ENCODE results near the gene MYH7B. TPM values are rescaled to one million over a fixed set of nuclear protein-coding genes. Genes with fewer than 3 reads are reported as not detected.

The MYH7B gene
- total and polyA plus RNA-seq, 12 donors, result 22.1 to 962 (median 182) TPM

DNA sequence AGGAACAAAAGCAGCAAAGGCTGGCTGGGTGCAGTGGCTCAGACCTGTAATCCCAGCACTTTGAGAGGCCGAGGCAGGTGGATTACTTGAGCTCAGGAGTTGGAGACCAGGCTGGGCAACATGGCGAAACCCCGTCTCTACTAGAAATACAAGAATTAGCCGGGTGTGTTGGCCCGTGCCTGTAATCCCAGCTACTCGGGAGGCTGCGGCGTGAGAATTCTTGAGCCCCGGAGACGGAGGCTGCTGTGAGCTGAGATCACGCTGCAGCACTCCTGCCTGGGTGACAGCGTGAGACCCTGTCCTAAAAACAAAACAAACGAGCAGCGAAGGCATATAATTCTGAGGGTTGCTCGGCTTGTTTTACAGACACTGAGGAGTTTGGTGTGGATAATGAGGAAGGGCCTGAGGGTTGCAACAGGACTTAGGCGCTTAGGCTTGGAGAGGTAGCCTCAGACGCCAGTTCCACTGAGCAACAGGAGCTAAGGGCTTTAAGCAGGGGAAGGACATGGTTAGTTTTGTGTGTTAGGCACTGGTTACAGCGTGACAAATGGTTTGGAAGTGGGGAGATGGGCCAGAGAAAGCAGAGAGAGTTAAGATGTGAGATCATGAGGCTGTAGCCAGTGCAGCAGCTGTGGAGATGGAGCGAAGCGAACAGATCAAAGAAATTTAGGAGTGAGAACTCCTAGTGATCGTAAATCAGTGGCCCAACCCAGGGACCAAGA, 1.2 kb downstream of the MYH7B start:
- peak overlapping the region in 1 of 10 donors; percentile 86 for H3K27ac ChIP-seq
- DNase-seq (no peak), ATAC-seq (no peak)
- no peaks in the 10 kb centered on the region for H3K9me3 ChIP-seq
- WGBS, 2 donors, result 91 to 92% methylated on average over 21 of the region's 21 CpGs
- intact Hi-C loops (cut with DNase I), result loop anchor here in 6 of 10 donors (1.0 to 5.0 kb wide), 5 partner anchors 82 to 136 kb away; partner anchors contain the start of genes GGT7 (in 3 of the 6) and TRPC4AP (in 1 of the 6)
- TF ChIP-seq, protein P1, sequence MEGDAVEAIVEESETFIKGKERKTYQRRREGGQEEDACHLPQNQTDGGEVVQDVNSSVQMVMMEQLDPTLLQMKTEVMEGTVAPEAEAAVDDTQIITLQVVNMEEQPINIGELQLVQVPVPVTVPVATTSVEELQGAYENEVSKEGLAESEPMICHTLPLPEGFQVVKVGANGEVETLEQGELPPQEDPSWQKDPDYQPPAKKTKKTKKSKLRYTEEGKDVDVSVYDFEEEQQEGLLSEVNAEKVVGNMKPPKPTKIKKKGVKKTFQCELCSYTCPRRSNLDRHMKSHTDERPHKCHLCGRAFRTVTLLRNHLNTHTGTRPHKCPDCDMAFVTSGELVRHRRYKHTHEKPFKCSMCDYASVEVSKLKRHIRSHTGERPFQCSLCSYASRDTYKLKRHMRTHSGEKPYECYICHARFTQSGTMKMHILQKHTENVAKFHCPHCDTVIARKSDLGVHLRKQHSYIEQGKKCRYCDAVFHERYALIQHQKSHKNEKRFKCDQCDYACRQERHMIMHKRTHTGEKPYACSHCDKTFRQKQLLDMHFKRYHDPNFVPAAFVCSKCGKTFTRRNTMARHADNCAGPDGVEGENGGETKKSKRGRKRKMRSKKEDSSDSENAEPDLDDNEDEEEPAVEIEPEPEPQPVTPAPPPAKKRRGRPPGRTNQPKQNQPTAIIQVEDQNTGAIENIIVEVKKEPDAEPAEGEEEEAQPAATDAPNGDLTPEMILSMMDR (IDR thresholded peaks at IDR 0.05), result no peak
- H3K27me3 ChIP-seq, result no peaks in the 10 kb centered on the region
- H3K4me1 ChIP-seq, result peaks cover 3 to 49% (median 25%) of the 10 kb centered on the region in 9 donors
- no peaks in the 10 kb centered on the region for H3K36me3 ChIP-seq
- no peak overlapping the region for H3K4me3 ChIP-seq

DNA sequence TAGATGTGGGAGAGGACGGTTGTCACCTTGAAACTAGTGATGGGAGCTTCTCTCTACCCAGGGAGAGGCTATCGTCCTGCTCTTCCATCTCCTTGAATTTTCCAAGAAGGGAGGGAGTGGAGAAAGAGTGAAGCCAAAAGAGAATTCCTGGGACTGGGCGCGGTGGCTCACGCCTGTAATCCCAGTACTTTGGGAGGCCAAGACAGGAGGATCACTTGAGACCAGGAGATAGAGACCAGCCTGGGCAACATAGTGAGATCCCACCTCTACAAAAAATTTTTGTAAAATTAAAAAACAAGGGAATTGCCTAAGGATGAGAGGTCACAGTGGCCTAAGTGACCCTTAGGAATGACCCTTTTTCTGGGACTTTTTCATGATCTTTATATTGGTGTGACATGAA, 8.8 kb downstream of the MYH7B start:
- peaks cover 0 to 27% (median 10%) of the 10 kb centered on the region in 9 donors for H3K4me1 ChIP-seq
- H3K27ac ChIP-seq, result no peak overlapping the region
- 91 to 93% methylated on average over 5 of the region's 5 CpGs for WGBS, 2 donors
- no peaks in the 10 kb centered on the region for H3K9me3 ChIP-seq
- intact Hi-C loops (cut with DNase I), result no loop called here
- no peak for DNase-seq
- no peaks in the 10 kb centered on the region for H3K36me3 ChIP-seq
- H3K4me3 ChIP-seq, result no peak overlapping the region
- no peak for ATAC-seq
- TF ChIP-seq, protein P1 (IDR thresholded peaks at IDR 0.05), result no peak
- H3K27me3 ChIP-seq, result no peaks in the 10 kb centered on the region

DNA sequence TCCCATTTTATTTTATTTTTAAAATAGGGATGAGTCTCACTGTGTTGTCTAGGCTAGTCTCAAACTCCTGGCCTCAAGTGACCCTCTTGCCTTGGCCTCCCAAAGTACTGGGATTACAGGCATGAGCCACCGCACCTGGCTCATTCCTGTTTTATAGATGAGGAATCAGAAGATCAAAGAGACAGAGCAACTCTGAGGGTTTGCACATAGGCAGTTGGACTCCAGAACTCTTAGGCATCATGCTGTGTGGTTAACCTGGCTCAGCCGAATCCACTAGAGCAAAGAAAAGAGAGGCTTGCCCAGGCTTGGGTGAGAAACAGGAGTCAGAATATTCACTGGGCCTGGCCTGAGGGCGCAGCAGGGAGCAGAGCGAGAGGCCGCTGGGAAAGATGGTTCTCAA, 9.4 kb downstream of the MYH7B start:
- Histone ChIP-seq H3K36me3 (no peaks in the 10 kb centered on the region), H3K9me3 (no peaks in the 10 kb centered on the region), H3K4me1 (peaks cover 2 to 30% (median 11%) of the 10 kb centered on the region in 9 donors), H3K27ac (no peak overlapping the region), H3K4me3 (no peak overlapping the region), H3K27me3 (no peaks in the 10 kb centered on the region)
- intact Hi-C loops (cut with DNase I), result no loop called here
- no peak for ATAC-seq
- TF ChIP-seq, protein P1 (IDR thresholded peaks at IDR 0.05), result no peak
- WGBS, 2 donors, result 95 to 99% methylated on average over 5 of the region's 5 CpGs
- DNase-seq, result no peak

DNA sequence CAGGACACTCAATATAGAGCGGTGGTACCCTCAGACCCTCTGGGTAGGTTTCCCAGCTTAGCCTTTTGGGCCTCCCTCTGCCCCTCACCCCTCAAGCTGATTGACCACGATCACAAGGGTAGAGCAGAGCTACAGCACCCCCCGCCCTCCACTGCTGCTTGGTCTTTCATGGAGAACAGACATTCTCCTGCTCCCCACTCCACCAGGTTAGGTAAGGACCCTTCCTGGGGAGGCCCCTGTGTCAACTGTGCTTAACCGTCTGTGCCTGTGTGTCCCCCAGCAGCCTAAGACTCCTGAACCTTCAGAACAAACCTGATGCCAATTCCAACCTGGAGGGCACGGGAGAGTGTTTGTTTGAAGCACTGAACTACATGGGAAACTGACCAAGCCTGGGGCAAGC, 11.8 kb downstream of the MYH7B start:
- no peaks in the 10 kb centered on the region for H3K9me3 ChIP-seq
- no peak for ATAC-seq
- WGBS, 2 donors, result 84 to 88% methylated on average over 5 of the region's 5 CpGs
- no peak overlapping the region for H3K27ac ChIP-seq
- H3K4me1 ChIP-seq, result peaks cover 0 to 29% (median 8%) of the 10 kb centered on the region in 9 donors
- no peaks in the 10 kb centered on the region for H3K36me3 ChIP-seq
- no peaks in the 10 kb centered on the region for H3K27me3 ChIP-seq
- intact Hi-C loops (cut with DNase I), result no loop called here
- TF ChIP-seq, protein P1 (IDR thresholded peaks at IDR 0.05), result no peak
- no peak overlapping the region for H3K4me3 ChIP-seq
- no peak for DNase-seq
